HEK293T (cell line): ENCODE results near the gene GABRG3.

Experiments used
- CTCF ChIA-PET: fragments of 350-600 bp; formaldehyde crosslinking; extraction: SDS; loops from one replicate; lab custom pipeline; 2021; ENCODE audit warnings: antibody characterized with exemption, inconsistent platforms; lab: Yijun Ruan, JAX
- POLR2A ChIA-PET: fragments of 350-600 bp; formaldehyde crosslinking; extraction: SDS; loops from one replicate; lab custom pipeline; 2020; ENCODE audit warnings: antibody characterized with exemption, inconsistent platforms; lab: Yijun Ruan, JAX
- DNase-seq: peaks from one replicate; pipeline ENCODE4 v3.0.0; 2012; ENCODE audit warnings: mixed read lengths; ENCODE audit errors: extremely low spot score
- ARNT ChIP-seq: fragments of 450-650 bp; IDR thresholded peaks from 2 replicates; pipeline ENCODE4 v1.6.1; 2017; ENCODE audit warnings: mild to moderate bottlenecking
- BHLHE40 ChIP-seq: fragments of 450-650 bp; IDR thresholded peaks from 2 replicates; pipeline ENCODE4 v1.6.1; 2016; ENCODE audit warnings: mild to moderate bottlenecking, moderate library complexity, borderline replicate concordance
- CTBP1 ChIP-seq: fragments of 450-650 bp; IDR thresholded peaks from 2 replicates; pipeline ENCODE4 v1.6.1; 2016; ENCODE audit warnings: borderline replicate concordance
- ELF4 ChIP-seq: fragments of 450-650 bp; IDR thresholded peaks from 2 replicates; pipeline ENCODE4 v1.6.1; 2017; ENCODE audit warnings: antibody characterized with exemption
- FOXA1 ChIP-seq: fragments of 450-650 bp; IDR thresholded peaks from 2 replicates; pipeline ENCODE4 v1.6.1; 2016; ENCODE audit warnings: mild to moderate bottlenecking
- FOXK2 ChIP-seq: fragments of 450-650 bp; IDR thresholded peaks from 2 replicates; pipeline ENCODE4 v1.6.1; 2016; ENCODE audit warnings: mild to moderate bottlenecking
- FOXM1 ChIP-seq: fragments of 450-650 bp; IDR thresholded peaks from 2 replicates; pipeline ENCODE4 v1.6.1; 2017; ENCODE audit warnings: mild to moderate bottlenecking, borderline replicate concordance
- HDGF ChIP-seq: fragments of 450-650 bp; IDR thresholded peaks from 2 replicates; pipeline ENCODE4 v1.6.1; 2017; ENCODE audit warnings: antibody characterized with exemption, borderline replicate concordance
- L3MBTL2 ChIP-seq: fragments of 450-650 bp; conservative IDR thresholded peaks from 2 replicates; pipeline ENCODE4 v1.6.1; 2016; ENCODE audit warnings: mild to moderate bottlenecking
- LEF1 ChIP-seq: fragments of 450-650 bp; IDR thresholded peaks from 2 replicates; pipeline ENCODE4 v1.6.1; 2017; ENCODE audit warnings: mild to moderate bottlenecking, borderline replicate concordance
- NFRKB ChIP-seq: fragments of 450-650 bp; IDR thresholded peaks from 2 replicates; pipeline ENCODE4 v1.6.1; 2016; ENCODE audit warnings: mild to moderate bottlenecking, moderate library complexity
- SP1 ChIP-seq: fragments of 450-650 bp; IDR thresholded peaks from 2 replicates; pipeline ENCODE4 v1.6.1; 2017
- SUZ12 ChIP-seq: fragments of 450-650 bp; IDR thresholded peaks from 2 replicates; pipeline ENCODE4 v1.6.1; 2016; ENCODE audit warnings: mild to moderate bottlenecking
- TARDBP ChIP-seq: fragments of 450-650 bp; IDR thresholded peaks from 2 replicates; pipeline ENCODE4 v1.6.1; 2016
- ZNF384 ChIP-seq: fragments of 450-650 bp; IDR thresholded peaks from 2 replicates; pipeline ENCODE4 v1.6.1; 2016
- TF ChIP-seq, protein P1 (sequence below): fragments of 450-650 bp; IDR thresholded peaks from 2 replicates; pipeline ENCODE4 v1.6.1; 2016

The GABRG3 gene

DNA sequence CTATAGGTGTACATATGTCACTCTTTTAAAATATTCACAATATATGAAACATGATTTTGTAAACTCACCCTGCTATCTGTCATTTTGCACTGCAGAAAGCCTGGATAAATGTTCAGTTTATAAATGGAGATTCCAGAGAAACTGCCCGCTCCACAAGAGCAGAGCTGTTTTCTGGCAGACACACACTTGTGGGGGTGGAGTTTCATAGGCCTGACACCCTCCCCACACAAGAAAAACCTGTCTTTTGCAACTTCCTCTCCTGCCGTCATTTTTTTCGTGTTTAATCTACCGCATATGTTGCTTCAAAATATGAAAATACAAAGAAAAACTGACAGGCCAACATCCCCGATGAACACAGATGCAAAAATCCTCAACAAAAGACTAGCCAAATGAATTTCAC, 479.0 kb downstream of the GABRG3 start:
- no peak for TF ChIP-seq TARDBP
- TF ChIP-seq ZNF384, result no peak
- no peak for TF ChIP-seq L3MBTL2
- TF ChIP-seq ARNT, result no peak
- no peak for TF ChIP-seq FOXA1
- POLR2A ChIA-PET, result no interaction called here
- no peak for DNase-seq
- CTCF ChIA-PET, result no interaction called here

DNA sequence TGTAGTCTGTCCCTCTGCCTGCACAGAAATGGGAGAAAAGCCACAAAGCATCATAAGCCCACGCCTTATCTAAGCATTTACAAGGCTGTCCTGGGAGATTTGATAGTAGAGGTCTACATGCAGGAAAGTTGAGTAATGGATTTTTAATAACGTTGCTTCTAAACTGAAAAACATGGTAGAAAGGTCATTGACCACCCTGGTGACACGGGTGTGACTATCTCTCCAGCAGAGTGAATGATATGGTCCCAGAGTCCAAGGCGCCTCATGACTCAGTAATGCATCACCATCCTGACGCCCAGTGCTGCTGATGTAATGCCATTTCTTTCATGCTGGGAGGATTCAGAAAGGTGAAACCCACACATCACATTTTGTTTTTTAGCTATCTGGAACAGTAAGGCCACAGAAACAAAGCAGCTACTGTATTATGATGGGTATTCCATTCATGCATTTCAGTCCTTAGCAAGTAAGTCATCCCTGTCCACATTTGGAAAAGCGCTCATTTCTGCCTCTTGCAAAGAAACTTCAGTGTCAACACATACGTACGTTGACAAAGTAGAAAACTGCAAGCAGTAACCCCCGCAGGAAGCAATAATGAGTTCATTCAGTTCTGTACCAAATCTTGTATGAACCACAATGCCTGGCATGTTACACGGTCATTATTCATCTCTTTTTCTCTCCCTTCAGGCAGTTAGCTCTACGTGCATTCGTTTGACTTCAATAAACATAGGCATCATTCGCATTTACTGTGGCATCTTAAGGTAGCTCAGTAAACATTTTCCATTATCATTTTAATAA, 483.5 kb downstream of the GABRG3 start:
- CTCF ChIA-PET, result no interaction called here
- DNase-seq, result no peak
- no peak for TF ChIP-seq LEF1
- POLR2A ChIA-PET, result no interaction called here

DNA sequence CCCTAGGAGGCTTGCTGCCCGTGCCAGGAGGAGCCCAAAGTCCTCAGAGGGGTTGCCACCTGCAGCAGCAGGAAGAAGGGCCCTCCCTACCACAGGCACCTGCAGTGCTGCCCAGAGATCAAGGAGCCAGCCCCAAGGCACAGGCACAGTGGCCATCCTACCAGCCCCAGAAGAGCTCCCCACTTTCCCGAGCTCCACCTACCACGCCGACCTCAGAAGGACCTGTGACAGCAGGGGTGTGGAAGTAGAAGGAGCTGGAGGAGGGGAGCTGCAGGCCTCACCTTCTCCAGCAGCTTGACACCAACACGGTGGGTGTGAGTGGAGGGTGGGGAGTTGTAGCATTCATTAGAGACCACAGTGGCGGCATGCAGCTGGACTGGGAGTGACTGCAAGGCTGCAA, 485.8 kb downstream of the GABRG3 start:
- POLR2A ChIA-PET, result no interaction called here
- CTCF ChIA-PET, result no interaction called here
- no peak for DNase-seq
- TF ChIP-seq TARDBP, result no peak
- no peak for TF ChIP-seq NFRKB
- TF ChIP-seq BHLHE40, result no peak
- TF ChIP-seq ZNF384, result no peak
- no peak for TF ChIP-seq ELF4
- no peak for TF ChIP-seq FOXA1
- no peak for TF ChIP-seq ARNT
- TF ChIP-seq, protein P1, sequence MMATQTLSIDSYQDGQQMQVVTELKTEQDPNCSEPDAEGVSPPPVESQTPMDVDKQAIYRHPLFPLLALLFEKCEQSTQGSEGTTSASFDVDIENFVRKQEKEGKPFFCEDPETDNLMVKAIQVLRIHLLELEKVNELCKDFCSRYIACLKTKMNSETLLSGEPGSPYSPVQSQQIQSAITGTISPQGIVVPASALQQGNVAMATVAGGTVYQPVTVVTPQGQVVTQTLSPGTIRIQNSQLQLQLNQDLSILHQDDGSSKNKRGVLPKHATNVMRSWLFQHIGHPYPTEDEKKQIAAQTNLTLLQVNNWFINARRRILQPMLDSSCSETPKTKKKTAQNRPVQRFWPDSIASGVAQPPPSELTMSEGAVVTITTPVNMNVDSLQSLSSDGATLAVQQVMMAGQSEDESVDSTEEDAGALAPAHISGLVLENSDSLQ, result no peak

DNA sequence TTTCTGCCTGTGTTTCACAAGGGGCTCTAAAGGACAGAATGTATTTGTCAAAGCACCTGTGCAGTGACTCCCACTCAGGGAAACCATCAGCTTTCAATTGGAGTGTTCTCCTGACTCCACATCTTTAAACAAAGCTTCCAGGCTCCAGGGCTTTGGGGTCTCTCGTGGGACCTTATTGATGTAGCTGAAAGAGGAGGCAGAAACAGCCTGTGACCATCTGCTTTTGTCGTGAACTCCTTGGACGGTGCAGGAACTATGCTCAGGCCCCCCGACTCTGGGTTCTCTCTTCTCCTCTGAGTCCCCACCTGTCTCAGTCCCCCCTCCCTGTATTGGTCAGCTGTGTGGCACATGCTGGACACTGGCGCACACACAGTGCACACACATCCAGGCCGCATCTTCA, 486.8 kb downstream of the GABRG3 start:
- CTCF ChIA-PET, result no interaction called here
- POLR2A ChIA-PET, result no interaction called here
- TF ChIP-seq, protein P1, result no peak
- TF ChIP-seq TARDBP, result no peak
- TF ChIP-seq CTBP1, result no peak
- no peak for TF ChIP-seq ELF4
- TF ChIP-seq FOXA1, result no peak
- no peak for TF ChIP-seq BHLHE40
- DNase-seq, result no peak

DNA sequence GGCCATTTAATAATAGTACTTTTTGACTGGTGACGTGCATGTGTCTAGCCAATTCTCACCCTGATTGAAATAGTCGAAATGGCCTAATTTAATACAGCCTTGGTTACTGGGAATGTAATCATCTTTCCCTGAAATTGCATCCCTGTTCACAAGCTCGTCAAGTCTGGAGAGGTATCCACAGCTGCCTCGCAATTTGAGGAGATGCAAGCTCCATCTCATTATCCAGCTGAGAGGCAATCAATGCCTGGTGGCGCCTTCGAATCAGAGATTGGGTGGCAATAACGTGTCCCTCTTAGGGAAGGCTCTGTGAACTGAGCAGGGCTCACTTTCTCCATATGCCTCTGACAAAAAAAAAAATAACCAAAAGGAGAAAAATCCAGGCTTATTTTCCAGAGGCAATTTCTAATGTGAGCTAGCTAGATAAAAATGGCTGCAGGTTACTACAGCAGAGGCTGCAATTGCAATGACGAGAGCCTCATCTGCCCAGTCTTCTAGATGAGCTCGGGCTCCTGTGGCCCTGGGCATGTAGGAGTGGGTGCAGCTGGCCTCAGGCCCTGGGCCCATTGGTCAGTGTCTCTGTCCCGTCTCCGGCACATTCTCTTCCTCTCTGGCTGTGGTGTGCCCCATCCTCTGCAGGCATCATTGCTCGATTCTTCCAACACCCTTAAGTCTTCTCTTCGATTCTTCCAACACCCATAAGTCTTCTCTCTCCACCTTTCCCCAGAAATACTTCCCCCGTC, 487.5 kb downstream of the GABRG3 start:
- POLR2A ChIA-PET, result no interaction called here
- DNase-seq, result no peak
- CTCF ChIA-PET, result no interaction called here
- TF ChIP-seq ZNF384 (no peak), ELF4 (no peak), SUZ12 (no peak), HDGF (no peak), FOXM1 (no peak), CTBP1 (no peak), BHLHE40 (no peak), ARNT (no peak)
- TF ChIP-seq, protein P1, result no peak

DNA sequence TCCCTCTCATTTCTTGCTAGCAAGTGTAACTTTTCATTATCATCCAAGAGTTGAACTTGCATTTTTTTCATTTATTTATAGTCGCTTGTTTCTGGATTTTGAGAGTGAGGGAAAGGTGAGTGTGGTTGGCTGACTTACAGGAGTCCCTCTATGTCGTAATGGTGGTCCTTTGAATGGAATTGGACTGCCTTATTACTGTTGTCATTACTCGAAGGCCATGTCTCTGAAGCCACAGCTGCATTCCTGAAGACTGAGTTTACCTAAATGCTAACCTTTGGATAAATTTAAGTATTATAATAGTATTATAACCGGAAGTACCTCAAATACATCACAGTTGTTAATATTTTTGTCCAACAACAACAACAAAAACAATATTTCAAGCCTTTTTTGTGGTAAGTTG, 488.9 kb downstream of the GABRG3 start:
- ChIA-PET CTCF (no interaction called here), POLR2A (no interaction called here)
- no peak for DNase-seq

DNA sequence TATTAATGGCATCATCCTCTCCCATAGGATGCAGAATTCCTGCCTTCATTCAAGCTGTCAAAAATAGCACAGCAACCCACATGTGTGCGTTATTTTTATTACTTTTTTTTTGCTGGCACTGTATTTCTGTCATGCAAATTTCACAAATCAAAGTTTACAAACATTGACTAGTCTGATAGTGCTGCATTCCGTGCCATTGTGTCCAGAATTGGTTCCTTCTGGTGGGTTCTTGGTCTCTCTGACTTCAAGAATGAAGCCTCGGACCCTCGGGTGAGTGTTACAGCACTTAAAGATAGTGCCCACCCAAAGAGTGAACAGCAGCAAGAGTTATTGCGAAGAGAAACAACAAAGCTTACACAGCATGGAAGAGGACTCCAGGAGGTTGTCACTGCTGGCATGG, 490.2 kb downstream of the GABRG3 start:
- TF ChIP-seq ZNF384 (no peak), FOXM1 (no peak), CTBP1 (no peak), FOXA1 (no peak), LEF1 (no peak), BHLHE40 (no peak), ARNT (no peak), HDGF (no peak), L3MBTL2 (no peak), TARDBP (no peak), SUZ12 (no peak), ELF4 (no peak), FOXK2 (no peak), NFRKB (no peak), SP1 (no peak)
- TF ChIP-seq, protein P1, result no peak
- CTCF ChIA-PET, result no interaction called here
- no peak for DNase-seq
- POLR2A ChIA-PET, result no interaction called here

More for the DNA sequence above, 488.9 kb downstream of the GABRG3 start:
- no peak for TF ChIP-seq ARNT
